Neuron (in vitro differentiated cells): ENCODE measurements around the gene NT5C2.
"Not testable (repeated sequence)": the region's sequence is repeated elsewhere in the genome, so short reads cannot be mapped to it uniquely, and the experiment has no call there.

Experiments
- H2AFZ ChIP-seq: one replicate; pipeline ENCODE4 v1.6.1; 2013; ENCODE audit warnings: low read depth, mild to moderate bottlenecking, inconsistent platforms, low read length, moderate library complexity
- H3K27me3 ChIP-seq: one replicate; pipeline ENCODE4 v1.6.1; 2013; ENCODE audit warnings: low read length; ENCODE audit not compliant: insufficient read depth
- H3K36me3 ChIP-seq: one replicate; pipeline ENCODE4 v1.6.1; 2013; ENCODE audit warnings: low read length; ENCODE audit not compliant: insufficient read depth
- H3K4me1 ChIP-seq: one replicate; pipeline ENCODE4 v1.6.1; 2013; ENCODE audit warnings: low read length; ENCODE audit not compliant: insufficient read depth
- H3K4me3 ChIP-seq: 2 replicates; pipeline ENCODE4 v1.5.1; 2013; ENCODE audit warnings: mild to moderate bottlenecking, low read length, moderate library complexity
- H3K9me3 ChIP-seq: one replicate; pipeline ENCODE4 v1.6.1; 2013; ENCODE audit warnings: low read length

The NT5C2 gene

GRCh38 chr10:103145046-103145445 lies 48.0 kb downstream of the NT5C2 start:
- Histone ChIP-seq H2AFZ (no peak overlapping the region), H3K36me3 (peaks cover 4% of the 10 kb centered on the region), H3K27me3 (no peaks in the 10 kb centered on the region), H3K9me3 (no peaks in the 10 kb centered on the region), H3K4me3 (no peak overlapping the region), H3K4me1 (no peaks in the 10 kb centered on the region)

- H3K27me3 ChIP-seq, result no peaks in the 10 kb centered on the region
- H3K4me3 ChIP-seq, result no peak overlapping the region
- peaks cover 4% of the 10 kb centered on the region for H3K36me3 ChIP-seq
- no peak overlapping the region for H2AFZ ChIP-seq
- H3K4me1 ChIP-seq, result no peaks in the 10 kb centered on the region
- no peaks in the 10 kb centered on the region for H3K9me3 ChIP-seq
Observed at GRCh38 chr10:103144041-103144440, 49.0 kb downstream of the NT5C2 start.

GRCh38 chr10:103143641-103144040 lies 49.4 kb downstream of the NT5C2 start:
- not testable (repeated sequence) for H3K4me3 ChIP-seq, H3K9me3 ChIP-seq, H2AFZ ChIP-seq, H3K36me3 ChIP-seq, H3K4me1 ChIP-seq, H3K27me3 ChIP-seq

DNA sequence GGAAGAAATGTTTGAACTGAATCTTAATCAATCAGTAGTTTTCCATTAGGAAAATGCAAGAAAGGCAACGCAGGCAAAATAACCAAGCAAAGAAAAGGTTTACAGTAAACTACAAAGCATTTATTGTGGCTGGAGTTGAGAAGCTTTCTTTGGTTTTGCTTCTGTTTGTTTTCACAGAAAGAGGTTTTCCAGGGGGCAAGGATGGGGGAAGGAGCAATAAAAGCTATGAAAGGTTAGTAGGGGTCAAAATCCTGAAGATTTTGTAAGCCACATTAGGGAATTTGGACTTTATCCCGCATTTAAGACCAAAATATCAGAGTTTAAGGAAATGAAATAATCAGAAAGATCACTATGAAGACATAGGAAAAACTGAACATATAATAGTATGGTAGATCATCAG lies 51.1 kb downstream of the NT5C2 start:
- Histone ChIP-seq H3K4me3 (no peak overlapping the region), H3K4me1 (no peaks in the 10 kb centered on the region), H3K27me3 (no peaks in the 10 kb centered on the region), H3K36me3 (peaks cover 8% of the 10 kb centered on the region), H3K9me3 (no peaks in the 10 kb centered on the region), H2AFZ (no peak overlapping the region)

GRCh38 chr10:103140469-103140868 lies 52.6 kb downstream of the NT5C2 start:
- H3K4me1 ChIP-seq, result no peaks in the 10 kb centered on the region
- no peak overlapping the region for H2AFZ ChIP-seq
- no peaks in the 10 kb centered on the region for H3K27me3 ChIP-seq
- no peak overlapping the region for H3K4me3 ChIP-seq
- H3K9me3 ChIP-seq, result peaks cover 2% of the 10 kb centered on the region
- H3K36me3 ChIP-seq, result peaks cover 14% of the 10 kb centered on the region

- H3K4me3 ChIP-seq, result no peak overlapping the region
- no peaks in the 10 kb centered on the region for H3K27me3 ChIP-seq
- no peaks in the 10 kb centered on the region for H3K4me1 ChIP-seq
- no peak overlapping the region for H2AFZ ChIP-seq
- H3K36me3 ChIP-seq, result peaks cover 14% of the 10 kb centered on the region
- peaks cover 5% of the 10 kb centered on the region for H3K9me3 ChIP-seq
Observed at GRCh38 chr10:103139803-103140202, 53.3 kb downstream of the NT5C2 start.

DNA sequence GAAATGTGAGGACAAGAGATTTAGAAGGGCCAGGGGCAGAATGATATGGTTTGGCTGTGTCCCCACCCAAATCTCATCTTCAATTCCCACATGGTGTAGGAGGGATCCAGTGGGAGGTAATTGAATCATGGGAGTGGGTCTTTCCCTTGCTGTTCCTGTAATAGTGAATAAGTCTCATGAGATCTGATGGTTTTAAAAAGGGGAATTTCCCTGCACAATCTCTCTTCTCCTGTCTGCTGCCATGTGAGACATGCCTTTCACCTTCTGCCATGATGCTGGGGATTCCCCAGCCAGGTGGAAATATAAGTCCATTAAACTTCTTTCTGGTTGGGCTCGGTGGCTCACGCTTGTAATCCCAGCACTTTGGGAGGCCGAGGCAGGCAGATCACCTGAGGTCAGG lies 57.9 kb downstream of the NT5C2 start:
- H3K9me3 ChIP-seq, H3K4me3 ChIP-seq, H3K4me1 ChIP-seq, H3K27me3 ChIP-seq, H2AFZ ChIP-seq: not testable (repeated sequence)
- H3K36me3 ChIP-seq, result peaks cover 15% of the 10 kb centered on the region

GRCh38 chr10:103130910-103131309 lies 62.2 kb downstream of the NT5C2 start:
- Histone ChIP-seq H3K4me3 (no peak overlapping the region), H2AFZ (no peak overlapping the region), H3K27me3 (no peaks in the 10 kb centered on the region), H3K4me1 (no peaks in the 10 kb centered on the region), H3K36me3 (peaks cover 8% of the 10 kb centered on the region), H3K9me3 (peaks cover 7% of the 10 kb centered on the region)

- not testable (repeated sequence) for H3K4me3 ChIP-seq, H3K36me3 ChIP-seq, H3K9me3 ChIP-seq, H2AFZ ChIP-seq, H3K4me1 ChIP-seq, H3K27me3 ChIP-seq
Observed at GRCh38 chr10:103130180-103130579, 62.9 kb downstream of the NT5C2 start.

GRCh38 chr10:103127241-103127640 lies 65.8 kb downstream of the NT5C2 start:
- Histone ChIP-seq H2AFZ (no peak overlapping the region), H3K36me3 (peaks cover 4% of the 10 kb centered on the region), H3K4me1 (no peaks in the 10 kb centered on the region), H3K4me3 (no peak overlapping the region), H3K9me3 (no peaks in the 10 kb centered on the region), H3K27me3 (no peaks in the 10 kb centered on the region)

DNA sequence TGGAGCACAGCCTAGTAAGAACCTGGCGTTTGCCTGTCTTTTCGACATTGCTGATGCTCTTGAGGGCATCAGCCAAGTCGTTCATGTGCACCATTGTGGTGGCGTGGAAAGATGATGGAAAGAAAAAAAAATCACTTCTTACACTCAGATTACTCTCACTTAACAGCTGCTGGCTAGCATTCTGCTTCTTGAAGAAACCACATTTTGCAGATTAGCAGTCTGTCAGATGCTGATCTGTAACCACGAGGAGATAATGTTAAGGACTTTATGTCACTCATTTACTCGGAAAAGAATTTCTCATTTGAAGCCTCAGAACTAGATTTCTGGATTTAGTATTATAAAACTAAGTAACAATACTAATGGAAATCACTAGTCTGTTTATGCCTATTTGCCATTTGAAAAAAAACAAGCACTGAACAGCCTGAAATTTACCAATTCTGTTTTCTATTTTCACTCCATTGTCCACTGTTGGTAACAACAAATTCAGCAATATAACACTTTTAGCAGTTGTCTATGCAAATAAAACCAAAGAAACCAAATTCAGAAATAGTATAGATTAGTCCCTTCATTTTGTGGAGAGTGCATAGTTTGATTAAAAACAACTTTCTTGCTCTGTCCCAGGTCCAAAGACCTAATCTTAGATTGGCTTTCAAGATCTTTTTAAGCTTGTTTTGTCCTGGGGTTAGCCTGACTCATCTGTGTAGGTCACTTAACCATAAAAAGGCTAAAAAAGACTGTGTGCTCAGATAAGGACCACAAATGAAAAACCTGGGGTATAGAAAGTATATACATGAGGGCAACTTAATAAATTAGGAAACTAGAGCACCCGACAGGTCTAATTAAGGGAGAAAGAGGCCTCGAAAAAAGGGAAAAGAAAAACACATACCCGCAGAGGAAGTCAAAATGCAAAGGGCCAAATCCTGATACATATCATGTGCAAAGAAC lies 67.5 kb downstream of the NT5C2 start:
- Histone ChIP-seq H3K36me3 (peaks cover 4% of the 10 kb centered on the region), H3K4me1 (no peaks in the 10 kb centered on the region), H2AFZ (no peak overlapping the region), H3K9me3 (no peaks in the 10 kb centered on the region), H3K27me3 (no peaks in the 10 kb centered on the region), H3K4me3 (no peak overlapping the region)

DNA sequence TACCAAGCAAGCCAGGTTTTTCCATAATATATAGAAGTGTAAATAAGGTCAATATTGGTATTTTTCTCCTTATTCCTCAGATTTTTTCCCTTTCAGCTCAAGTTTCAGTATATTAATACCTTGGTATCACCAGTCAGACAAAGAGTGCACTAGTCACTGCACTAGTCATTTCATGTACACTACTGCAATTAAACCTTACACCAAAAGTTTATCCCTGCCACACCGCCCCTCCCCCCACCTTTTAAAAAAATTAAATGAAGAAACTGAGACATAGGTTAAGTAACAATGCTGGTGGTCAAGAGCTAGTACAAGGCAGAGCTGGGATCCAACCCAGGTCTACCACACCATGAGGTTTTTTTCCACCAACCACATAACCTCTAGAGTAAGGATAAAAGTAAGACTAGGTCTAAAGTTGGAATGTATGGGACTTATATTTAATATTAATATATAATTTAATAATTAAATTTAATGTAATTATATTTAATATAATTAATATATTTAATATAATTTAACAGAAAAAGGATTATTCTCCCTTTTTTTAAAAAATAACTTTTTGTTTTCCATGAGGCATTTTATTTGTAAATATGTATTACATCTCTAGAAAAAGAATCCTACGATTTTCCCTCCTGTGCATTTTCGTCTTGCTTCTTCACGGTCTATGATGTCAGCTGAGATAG lies 68.5 kb downstream of the NT5C2 start:
- Histone ChIP-seq H3K4me1 (no peaks in the 10 kb centered on the region), H3K9me3 (no peaks in the 10 kb centered on the region), H3K4me3 (no peak overlapping the region), H3K27me3 (no peaks in the 10 kb centered on the region), H3K36me3 (peaks cover 4% of the 10 kb centered on the region), H2AFZ (no peak overlapping the region)

DNA sequence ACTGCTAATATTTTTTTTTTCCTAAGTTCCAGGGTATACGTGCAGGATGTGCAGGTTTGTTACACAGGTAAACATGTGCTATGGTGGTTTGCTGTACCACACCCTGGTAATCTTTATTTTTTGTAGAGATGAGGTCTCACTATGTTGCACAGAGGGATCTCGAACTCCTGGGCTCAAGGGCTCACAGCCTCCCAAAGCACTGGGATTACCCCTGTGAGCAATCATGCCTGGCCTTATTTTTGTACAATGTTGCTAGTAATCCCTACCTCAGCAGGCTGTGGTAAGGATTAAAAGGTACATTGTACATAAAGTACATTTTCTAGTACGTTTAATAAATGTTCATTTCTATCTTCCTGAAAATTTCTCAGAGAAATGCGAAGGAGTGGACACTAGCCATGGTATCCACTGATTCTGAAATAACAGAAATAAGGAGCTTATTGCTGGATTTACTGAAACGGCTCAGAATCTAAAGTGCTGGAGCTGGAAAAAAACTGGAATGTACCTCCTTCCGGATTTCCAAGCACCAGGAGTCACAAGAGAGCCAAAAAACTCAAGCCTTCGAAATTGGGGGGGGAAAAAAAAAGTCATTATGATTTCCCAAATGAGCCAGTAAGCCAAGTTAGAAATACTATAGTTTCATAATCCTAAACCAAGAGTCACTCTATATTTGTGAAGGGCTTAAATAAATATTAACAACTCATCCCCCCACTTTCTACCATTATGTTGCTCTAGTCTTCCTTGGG lies 69.6 kb downstream of the NT5C2 start:
- Histone ChIP-seq H2AFZ (no peak overlapping the region), H3K4me1 (no peaks in the 10 kb centered on the region), H3K36me3 (peaks cover 4% of the 10 kb centered on the region), H3K4me3 (no peak overlapping the region), H3K27me3 (no peaks in the 10 kb centered on the region), H3K9me3 (no peaks in the 10 kb centered on the region)
